ENCODE results near the gene PTEN.
A peak's percentile ranks its signal among the peaks of the same experiment; 100 is the strongest.
"Not testable (repeated sequence)": the region's sequence is repeated elsewhere in the genome, so short reads cannot be mapped to it uniquely, and the experiment has no call there.

The PTEN gene

GRCh38 chr10:87863053-87863943 lies at the start of gene PTEN, which contains the start of gene KLLN:
TSS of gene PTEN (plus strand) at chr10:87863625. CDS start at chr10:87864470, 845 bp downstream.
TSS of gene KLLN (minus strand) at chr10:87863533. CDS start at chr10:87862487, 1,046 bp downstream.
- peak; percentile 85 for DNase-seq (ENCODE audit: low spot score)

GRCh38 chr10:87816163-87816897 lies 47.1 kb upstream of the PTEN start:
- no peak for DNase-seq (ENCODE audit: low spot score)

- no peak for DNase-seq (ENCODE audit: low spot score)
These were observed 46.4 kb upstream of the PTEN start for GRCh38 chr10:87816898-87817608.

GRCh38 chr10:87817609-87818504 lies 45.6 kb upstream of the PTEN start, which contains the start of gene ATAD1:
TSS of gene ATAD1 (minus strand) at chr10:87818226. CDS start at chr10:87814599, 3,627 bp downstream.
- DNase-seq (ENCODE audit: low spot score), result peak; percentile 89

- DNase-seq (ENCODE audit: low spot score), result peak; percentile 48
These were observed 44.7 kb upstream of the PTEN start for GRCh38 chr10:87818505-87819288.

- no peak for DNase-seq (ENCODE audit: low spot score)
These were observed 44.2 kb upstream of the PTEN start for GRCh38 chr10:87819289-87819585.

GRCh38 chr10:87826653-87827052 lies 36.8 kb upstream of the PTEN start:
- no peak for DNase-seq (ENCODE audit: low spot score)

GRCh38 chr10:87827681-87828080 lies 35.7 kb upstream of the PTEN start:
- no peak for DNase-seq (ENCODE audit: low spot score)

GRCh38 chr10:87829051-87829450 lies 34.4 kb upstream of the PTEN start:
- DNase-seq (ENCODE audit: low spot score), result not testable (repeated sequence)

GRCh38 chr10:87829986-87830729 lies 33.3 kb upstream of the PTEN start:
- no peak for DNase-seq (ENCODE audit: low spot score)

GRCh38 chr10:87836098-87836497 lies 27.3 kb upstream of the PTEN start:
- no peak for DNase-seq (ENCODE audit: low spot score)

- no peak for DNase-seq (ENCODE audit: low spot score)
These were observed 26.0 kb upstream of the PTEN start for GRCh38 chr10:87837445-87837844.

- no peak for DNase-seq (ENCODE audit: low spot score)
These were observed 24.8 kb upstream of the PTEN start for GRCh38 chr10:87838650-87839049.

GRCh38 chr10:87841186-87841585 lies 22.2 kb upstream of the PTEN start:
- no peak for DNase-seq (ENCODE audit: low spot score)

GRCh38 chr10:87842220-87842641 lies 21.2 kb upstream of the PTEN start:
- no peak for DNase-seq (ENCODE audit: low spot score)

- DNase-seq (ENCODE audit: low spot score), result no peak
These were observed 20.5 kb upstream of the PTEN start for GRCh38 chr10:87842776-87843497.

- DNase-seq (ENCODE audit: low spot score), result no peak
These were observed 19.7 kb upstream of the PTEN start for GRCh38 chr10:87843714-87844113.

GRCh38 chr10:87844837-87845623 lies 18.4 kb upstream of the PTEN start:
- no peak for DNase-seq (ENCODE audit: low spot score)

All from D341Med (cell line).